HEK293 (cell line): ENCODE results near the gene ACTN4.

Source experiments
- EGR2 ChIP-seq: fragments of 450-650 bp; formaldehyde crosslinking; IDR thresholded peaks from 2 replicates; pipeline ENCODE4 v1.5.1; 2016; ENCODE audit warnings: low read depth, missing biosample characterization, missing genetic modification characterization
- FEZF1 ChIP-seq: fragments of 450-650 bp; formaldehyde crosslinking; IDR thresholded peaks from 2 replicates; pipeline ENCODE4 v1.5.1; 2016; ENCODE audit warnings: missing biosample characterization, missing genetic modification characterization
- GFI1B ChIP-seq: fragments of 450-650 bp; formaldehyde crosslinking; IDR thresholded peaks from 2 replicates; pipeline ENCODE4 v1.5.1; 2016; ENCODE audit warnings: missing biosample characterization, missing genetic modification characterization
- GLIS1 ChIP-seq: fragments of 450-650 bp; formaldehyde crosslinking; IDR thresholded peaks from 2 replicates; pipeline ENCODE4 v1.5.1; 2016; ENCODE audit warnings: missing biosample characterization, missing genetic modification characterization
- KLF16 ChIP-seq: fragments of 450-650 bp; formaldehyde crosslinking; IDR thresholded peaks from 2 replicates; pipeline ENCODE4 v1.5.1; 2017; ENCODE audit warnings: missing biosample characterization, missing genetic modification characterization
- PATZ1 ChIP-seq: fragments of 450-650 bp; formaldehyde crosslinking; IDR thresholded peaks from 2 replicates; pipeline ENCODE4 v1.5.1; 2016; ENCODE audit warnings: missing biosample characterization, missing genetic modification characterization
- PBX3 ChIP-seq: sonication (generic); formaldehyde crosslinking; IDR thresholded peaks from 2 replicates; pipeline ENCODE4 v1.8.1; 2022; ENCODE audit warnings: mild to moderate bottlenecking, moderate library complexity, missing genetic modification reagents
- RBAK ChIP-seq: fragments of 450-650 bp; formaldehyde crosslinking; IDR thresholded peaks from 2 replicates; pipeline ENCODE4 v1.5.1; 2016; ENCODE audit warnings: missing biosample characterization, missing genetic modification characterization
- ZBTB1 ChIP-seq: fragments of 450-650 bp; formaldehyde crosslinking; IDR thresholded peaks from 2 replicates; pipeline ENCODE4 v1.5.1; 2016; ENCODE audit warnings: missing biosample characterization, missing genetic modification characterization
- ZBTB11 ChIP-seq: fragments of 450-650 bp; formaldehyde crosslinking; conservative IDR thresholded peaks from 2 replicates; pipeline ENCODE4 v1.5.1; 2016; ENCODE audit warnings: low read depth, missing biosample characterization, missing genetic modification characterization
- ZBTB44 ChIP-seq: fragments of 450-650 bp; IDR thresholded peaks from 2 replicates; pipeline ENCODE4 v1.5.1; 2018; ENCODE audit warnings: missing biosample characterization, mild to moderate bottlenecking, missing genetic modification characterization
- ZBTB48 ChIP-seq: fragments of 450-650 bp; formaldehyde crosslinking; IDR thresholded peaks from 2 replicates; pipeline ENCODE4 v1.5.1; 2016; ENCODE audit warnings: missing biosample characterization, missing genetic modification characterization
- ZFP3 ChIP-seq: fragments of 450-650 bp; formaldehyde crosslinking; IDR thresholded peaks from 2 replicates; pipeline ENCODE4 v1.5.1; 2016; ENCODE audit warnings: low read depth, missing biosample characterization, missing genetic modification characterization
- ZNF121 ChIP-seq: fragments of 450-650 bp; formaldehyde crosslinking; IDR thresholded peaks from 2 replicates; pipeline ENCODE4 v1.5.1; 2016; ENCODE audit warnings: missing biosample characterization, missing genetic modification characterization
- ZNF2 ChIP-seq: fragments of 450-650 bp; formaldehyde crosslinking; IDR thresholded peaks from 2 replicates; pipeline ENCODE4 v1.5.1; 2016; ENCODE audit warnings: missing biosample characterization, missing genetic modification characterization
- ZNF239 ChIP-seq: fragments of 450-650 bp; formaldehyde crosslinking; IDR thresholded peaks from 2 replicates; pipeline ENCODE4 v1.5.1; 2016; ENCODE audit warnings: missing biosample characterization, missing genetic modification characterization
- ZNF248 ChIP-seq: fragments of 450-650 bp; formaldehyde crosslinking; IDR thresholded peaks from 2 replicates; pipeline ENCODE4 v1.5.1; 2017; ENCODE audit warnings: missing biosample characterization, missing genetic modification characterization
- ZNF266 ChIP-seq: fragments of 450-650 bp; formaldehyde crosslinking; IDR thresholded peaks from 2 replicates; pipeline ENCODE4 v1.5.1; 2016; ENCODE audit warnings: missing biosample characterization, missing genetic modification characterization, low read depth
- ZNF354C ChIP-seq: fragments of 450-650 bp; formaldehyde crosslinking; IDR thresholded peaks from 2 replicates; pipeline ENCODE4 v1.5.1; 2016; ENCODE audit warnings: missing biosample characterization, missing genetic modification characterization, low read depth, borderline replicate concordance
- ZNF398 ChIP-seq: fragments of 450-650 bp; formaldehyde crosslinking; IDR thresholded peaks from 2 replicates; pipeline ENCODE4 v1.5.1; 2017; ENCODE audit warnings: missing biosample characterization, missing genetic modification characterization
- ZNF404 ChIP-seq: fragments of 450-650 bp; formaldehyde crosslinking; IDR thresholded peaks from 2 replicates; pipeline ENCODE4 v1.5.1; 2017; ENCODE audit warnings: missing biosample characterization, missing genetic modification characterization
- ZNF473 ChIP-seq: fragments of 450-650 bp; formaldehyde crosslinking; IDR thresholded peaks from 2 replicates; pipeline ENCODE4 v1.5.1; 2017; ENCODE audit warnings: missing biosample characterization, missing genetic modification characterization
- ZNF513 ChIP-seq: fragments of 450-650 bp; IDR thresholded peaks from 2 replicates; pipeline ENCODE4 v1.5.1; 2018; ENCODE audit warnings: missing biosample characterization, missing genetic modification characterization
- ZNF560 ChIP-seq: fragments of 450-650 bp; formaldehyde crosslinking; IDR thresholded peaks from 2 replicates; pipeline ENCODE4 v1.5.1; 2017; ENCODE audit warnings: missing biosample characterization, missing genetic modification characterization, borderline replicate concordance
- ZNF623 ChIP-seq: fragments of 450-650 bp; formaldehyde crosslinking; IDR thresholded peaks from 2 replicates; pipeline ENCODE4 v1.5.1; 2016; ENCODE audit warnings: missing biosample characterization, missing genetic modification characterization
- ZNF645 ChIP-seq: fragments of 450-650 bp; formaldehyde crosslinking; IDR thresholded peaks from 2 replicates; pipeline ENCODE4; 2016; ENCODE audit warnings: missing biosample characterization, missing genetic modification characterization
- ZSCAN16 ChIP-seq: fragments of 450-650 bp; formaldehyde crosslinking; IDR thresholded peaks from 2 replicates; pipeline ENCODE4 v1.5.1; 2016; ENCODE audit warnings: missing biosample characterization, missing genetic modification characterization

The ACTN4 gene

GRCh38 chr19:38766276-38767047 is 119.0 kb downstream of the ACTN4 start (continued):
- TF ChIP-seq ZBTB11: peak; percentile 90
- peak; percentile 96 for TF ChIP-seq ZNF266 (tag by site-specific recombination)
- TF ChIP-seq ZNF473: no peak
- no peak for TF ChIP-seq ZNF239 (tag by site-specific recombination)
- no peak for TF ChIP-seq KLF16 (tag by site-specific recombination)
- peak; percentile 57; the same call in 1 of the 2 replicates for TF ChIP-seq GFI1B (tag by site-specific recombination)
- 0 out of 2 replicates have a peak, but pooled peaks have one; percentile 22 for TF ChIP-seq ZNF121
- no peak for TF ChIP-seq ZBTB48 (tag by site-specific recombination)
- TF ChIP-seq RBAK (tag by site-specific recombination): peak; percentile 85
- TF ChIP-seq ZNF398 (tag by site-specific recombination): no peak
- TF ChIP-seq GLIS1 (tag by site-specific recombination): peak; percentile 11; the same call in 1 of the 2 replicates
- TF ChIP-seq PATZ1: no peak
- no peak for TF ChIP-seq ZNF248 (tag by site-specific recombination)
- TF ChIP-seq ZNF560: peak; percentile 97
- TF ChIP-seq ZNF354C: 0 out of 2 replicates have a peak, but pooled peaks have one; percentile 86
- TF ChIP-seq ZNF513 (tag by site-specific recombination): no peak
- TF ChIP-seq PBX3 (CRISPR knock-in tag): no peak
- peak; percentile 88; the same call in 1 of the 2 replicates for TF ChIP-seq ZBTB1 (tag by site-specific recombination)
- TF ChIP-seq ZNF645 (tag by site-specific recombination): no peak
- no peak for TF ChIP-seq ZSCAN16 (tag by site-specific recombination)
- peak; percentile 90 for TF ChIP-seq ZNF623 (tag by site-specific recombination)
- peak; percentile 96 for TF ChIP-seq ZNF404 (tag by site-specific recombination)
- no peak for TF ChIP-seq ZNF2
- 0 out of 2 replicates have a peak, but pooled peaks have one; percentile 52 for TF ChIP-seq ZFP3 (tag by site-specific recombination)
- TF ChIP-seq EGR2: no peak
- TF ChIP-seq ZBTB44: no peak
- TF ChIP-seq FEZF1 (tag by site-specific recombination): peak; percentile 8; the same call in 1 of the 2 replicates
